Endometrial microvascular endothelial cells (primary cell): ENCODE data around the gene HOXA5. TPM values are rescaled to one million over a fixed set of nuclear protein-coding genes. Genes with fewer than 3 reads are reported as not detected.

Source experiments
- in situ Hi-C: cut with HindIII; loops from 2 replicates; pipeline ENCODE4 v1.10.0; 2017; ENCODE audit warnings: low sequenced_read_pairs, low pct_unique_long_range_greater_than_20kb; ENCODE audit errors: inconsistent ontology term
- total RNA-seq: library from RNA; depleted of rRNA; stranded (reverse); fragments of >200 nt; gene quantifications from one replicate; pipeline ENCODE4 v1.2.3, GENCODE V29; 2015; ENCODE audit errors: inconsistent ontology term

Gene HOXA5
- total RNA-seq, 1 donor from 2014 or later: 4.4 TPM

DNA sequence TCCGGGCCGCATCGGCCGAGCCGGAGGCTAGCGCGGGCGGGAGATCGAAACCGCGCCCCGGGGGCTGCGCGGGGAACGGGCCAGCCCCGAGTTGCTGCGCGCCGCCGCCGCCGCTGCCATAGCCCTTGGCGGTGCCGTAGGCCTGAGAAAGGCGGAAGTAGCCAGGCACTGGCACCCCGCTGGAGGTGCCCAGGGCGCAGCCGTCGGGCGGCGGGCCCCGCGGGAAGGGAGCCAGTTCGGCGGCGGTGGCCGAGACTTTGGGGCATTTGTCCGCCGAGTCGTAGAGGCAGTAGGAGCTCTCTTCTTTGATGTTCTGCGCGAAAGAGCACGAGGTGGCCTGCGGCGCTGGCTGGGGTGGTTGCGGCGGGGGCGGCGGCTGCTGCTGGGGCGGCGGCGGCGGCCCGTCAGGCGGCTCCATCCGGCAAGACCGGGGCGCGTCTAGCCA is 30.1 kb upstream of the HOXA5 start:
- in situ Hi-C loops: no loop called here

GRCh38 chr7:27172823-27173510 is 29.5 kb upstream of the HOXA5 start:
- in situ Hi-C loops: no loop called here

DNA sequence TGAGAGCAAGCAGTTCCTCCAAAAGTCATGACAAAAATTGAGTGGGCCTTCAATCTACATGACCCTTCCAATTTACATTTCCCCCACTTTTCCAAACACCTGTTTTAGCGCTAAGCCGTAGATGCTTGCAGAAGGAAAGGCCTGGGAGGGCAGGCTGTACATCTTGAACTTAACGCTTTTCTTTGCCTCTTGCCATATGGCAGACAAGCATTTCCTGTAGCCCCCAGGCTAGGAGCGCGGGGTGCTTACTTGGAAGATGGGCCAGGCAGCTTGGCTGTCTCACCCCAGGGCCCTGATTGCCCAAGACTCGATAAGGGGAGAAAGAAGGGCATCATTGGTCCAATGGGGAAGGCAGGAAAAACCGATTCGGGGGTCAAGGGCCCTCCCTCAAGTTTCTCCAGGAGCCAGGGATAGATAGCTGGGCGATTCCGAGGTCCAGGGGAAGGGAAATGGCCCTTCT is 28.9 kb upstream of the HOXA5 start:
- in situ Hi-C loops: no loop called here

- in situ Hi-C loops: no loop called here
These were observed 28.3 kb upstream of the HOXA5 start for GRCh38 chr7:27171637-27172314.

- in situ Hi-C loops: no loop called here
These were observed 27.8 kb upstream of the HOXA5 start for GRCh38 chr7:27171325-27171636.

DNA sequence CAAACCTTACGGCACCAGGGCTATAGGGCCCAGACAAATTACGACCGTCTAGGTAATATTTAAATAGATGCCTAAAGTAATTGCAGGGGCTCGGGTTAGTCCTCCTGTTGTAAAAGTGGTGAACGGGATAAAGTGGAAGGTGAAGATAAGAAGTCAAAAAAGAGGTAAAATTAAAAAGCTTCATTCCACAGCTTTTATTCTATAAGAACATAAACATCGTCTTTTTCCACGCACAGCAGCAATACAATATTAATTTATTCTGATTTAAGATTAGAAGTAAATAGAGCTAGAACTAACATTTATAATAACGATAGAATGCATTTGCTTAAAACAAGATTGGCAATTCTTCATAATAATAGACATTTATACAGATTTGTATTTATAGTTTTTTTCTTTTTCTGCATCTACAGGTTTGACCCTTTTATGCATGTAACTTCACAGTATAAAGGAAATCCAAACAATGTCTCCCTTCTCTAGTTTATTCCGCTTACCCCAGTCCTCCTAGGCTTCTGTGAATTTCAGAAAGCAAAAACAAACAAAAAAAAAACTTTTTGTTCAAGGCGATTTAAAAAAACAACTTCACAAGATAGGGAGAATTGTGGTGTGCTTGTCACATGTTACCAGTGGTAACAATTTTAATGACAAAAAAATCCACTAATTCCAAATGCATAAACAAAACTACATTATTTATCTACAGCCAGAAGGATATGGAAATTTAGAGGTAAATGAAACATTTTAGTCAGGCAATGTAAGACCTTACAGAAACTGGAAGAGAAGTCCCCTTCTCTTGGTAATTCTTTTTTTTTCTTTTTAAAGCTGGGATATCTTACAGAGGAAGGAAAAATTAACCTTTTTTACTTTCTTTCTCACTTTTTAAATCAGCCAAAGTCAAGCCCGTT is 27.2 kb upstream of the HOXA5 start:
- in situ Hi-C loops: no loop called here

DNA sequence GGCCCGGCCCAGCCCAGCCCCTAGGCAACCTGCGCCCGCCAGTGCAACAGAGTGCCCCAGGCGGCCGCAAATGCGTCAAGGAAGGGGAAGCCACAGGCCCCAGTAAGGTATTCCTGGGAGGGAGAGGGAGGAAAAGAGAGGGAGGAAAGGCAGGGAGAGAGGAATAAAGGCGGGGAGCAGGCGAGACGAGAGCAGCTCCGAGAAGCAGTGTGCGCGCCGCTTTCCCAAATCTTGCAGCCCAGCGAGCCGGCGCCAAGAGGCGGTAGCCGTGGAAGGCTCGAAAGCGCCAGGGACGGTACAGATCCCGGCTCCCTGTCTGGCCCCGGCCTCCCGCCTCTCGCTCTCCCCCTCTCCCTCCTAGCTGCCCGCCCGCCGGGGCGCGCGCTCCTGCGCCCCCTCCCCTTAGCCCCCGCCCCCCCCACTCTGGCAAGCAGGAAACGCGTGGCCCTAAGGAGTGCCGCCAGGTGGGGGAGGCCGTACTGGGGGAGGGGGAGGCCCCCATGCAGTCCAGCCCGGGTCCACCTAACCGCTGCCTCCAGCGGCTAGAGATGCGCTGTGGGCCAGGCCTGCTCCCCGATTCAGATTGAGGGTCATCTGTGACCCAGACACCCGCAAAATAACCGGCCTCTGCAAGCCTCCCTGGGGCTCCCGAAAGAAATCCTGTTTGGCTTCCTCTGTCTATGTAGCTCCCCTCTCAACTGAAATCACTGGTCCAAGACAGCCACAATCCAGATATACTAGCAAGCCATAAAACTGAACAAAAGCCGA is 26.4 kb upstream of the HOXA5 start:
- in situ Hi-C loops: no loop called here

DNA sequence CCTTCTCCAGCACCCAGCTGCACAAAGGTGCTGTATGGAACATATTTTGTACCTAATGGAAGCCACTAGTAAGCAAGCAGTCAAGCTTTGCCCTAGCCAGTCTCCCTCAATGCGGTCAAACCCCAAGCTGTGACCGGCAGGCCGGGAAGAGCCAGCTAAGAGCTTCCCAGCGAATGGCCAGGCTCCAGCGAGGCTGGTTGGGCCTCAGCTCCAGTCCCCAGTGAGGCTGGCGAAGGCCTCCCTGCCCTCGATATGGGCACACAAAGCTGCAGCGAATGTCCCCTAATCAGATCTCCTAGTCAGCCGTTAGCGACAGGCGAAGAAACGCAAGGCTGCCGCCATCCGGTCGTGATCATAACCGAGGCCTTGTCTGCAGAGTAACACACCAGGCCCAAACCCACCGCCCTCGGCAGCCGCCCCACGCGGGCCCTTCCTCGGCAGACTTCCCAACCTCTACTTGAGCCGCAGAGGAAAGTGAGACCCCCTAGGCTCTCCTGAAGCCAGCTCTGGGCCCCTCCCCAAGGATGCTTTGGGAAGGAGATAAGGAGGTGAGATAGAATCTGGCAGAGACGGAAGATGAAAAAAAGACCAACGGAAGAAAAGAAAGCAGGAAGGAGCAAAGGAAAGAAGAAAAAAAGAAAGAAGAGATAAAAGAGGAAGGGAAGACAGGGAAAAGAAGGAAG is 24.9 kb upstream of the HOXA5 start:
- in situ Hi-C loops: no loop called here

- in situ Hi-C loops: no loop called here
These were observed 24.4 kb upstream of the HOXA5 start for GRCh38 chr7:27167916-27168264.

GRCh38 chr7:27166531-27167505 is 23.3 kb upstream of the HOXA5 start:
- in situ Hi-C loops: no loop called here

- in situ Hi-C loops: no loop called here
These were observed 22.6 kb upstream of the HOXA5 start for GRCh38 chr7:27165996-27166530.

- in situ Hi-C loops: no loop called here
These were observed 21.9 kb upstream of the HOXA5 start, which contains the start of gene HOXA9 for GRCh38 chr7:27165089-27165995. HOXA9 (minus strand) TSS chr7:27165537; CDS start chr7:27165457, 80 bp downstream.

DNA sequence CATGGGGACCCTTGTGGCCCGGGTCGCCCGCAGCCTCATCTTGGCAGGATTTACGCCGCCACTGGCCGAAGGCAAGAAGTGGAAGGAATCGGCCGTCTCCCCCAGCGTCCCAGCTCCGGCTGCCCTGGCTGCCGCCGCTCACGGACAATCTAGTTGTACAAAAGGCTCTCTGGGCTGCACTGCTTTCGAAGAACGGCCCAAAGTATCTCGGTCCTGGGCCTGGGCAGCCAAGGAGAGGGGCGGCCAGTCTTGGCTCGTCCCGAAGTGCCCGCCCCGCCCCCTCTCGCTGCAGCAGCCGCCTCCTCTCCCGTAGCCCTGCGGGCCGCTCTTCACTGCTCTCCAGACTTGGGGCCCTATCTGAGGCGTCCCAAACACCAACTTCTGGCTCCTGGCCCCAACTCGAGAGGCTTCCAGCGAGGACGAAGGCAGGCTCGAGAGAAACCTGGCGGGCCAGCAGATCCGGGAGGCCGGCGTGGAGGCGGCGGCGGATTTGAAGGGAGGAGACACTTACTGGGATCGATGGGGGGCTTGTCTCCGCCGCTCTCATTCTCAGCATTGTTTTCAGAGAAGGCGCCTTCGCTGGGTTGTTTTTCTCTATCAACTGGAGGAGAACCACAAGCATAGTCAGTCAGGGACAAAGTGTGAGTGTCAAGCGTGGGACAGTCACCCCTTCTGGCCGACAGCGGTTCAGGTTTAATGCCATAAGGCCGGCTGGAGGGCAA is 21.0 kb upstream of the HOXA5 start:
- in situ Hi-C loops: no loop called here

DNA sequence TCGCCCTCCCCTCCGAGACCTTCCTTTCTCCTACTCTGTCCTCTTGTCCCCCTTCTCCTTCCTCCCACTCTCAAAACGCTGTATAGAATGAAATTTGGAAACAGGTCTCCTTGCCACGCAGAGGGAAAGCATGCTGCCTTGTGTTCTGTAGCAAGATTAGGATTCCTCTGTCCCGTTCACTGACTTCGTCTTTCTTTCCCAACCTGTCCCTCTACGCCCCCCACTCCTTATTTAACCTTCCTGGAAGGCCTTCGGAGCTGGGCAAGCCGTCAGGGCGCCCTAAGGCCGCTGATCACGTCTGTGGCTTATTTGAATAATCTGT is 20.5 kb upstream of the HOXA5 start:
- in situ Hi-C loops: no loop called here

- in situ Hi-C loops: no loop called here
These were observed 20.0 kb upstream of the HOXA5 start for GRCh38 chr7:27163288-27164044.
